ENCODE measurements around the gene PRPF6. TPM values are rescaled to one million over a fixed set of nuclear protein-coding genes. Genes with fewer than 3 reads are reported as not detected.
A peak's percentile ranks its signal among the peaks of the same experiment; 100 is the strongest.

PRPF6 gene
- total and polyA plus RNA-seq, 2 of the 13 experiments (the other 11 are each of a cell fraction or from before 2014, with no cell fraction given), result 63.7 to 101 TPM

DNA sequence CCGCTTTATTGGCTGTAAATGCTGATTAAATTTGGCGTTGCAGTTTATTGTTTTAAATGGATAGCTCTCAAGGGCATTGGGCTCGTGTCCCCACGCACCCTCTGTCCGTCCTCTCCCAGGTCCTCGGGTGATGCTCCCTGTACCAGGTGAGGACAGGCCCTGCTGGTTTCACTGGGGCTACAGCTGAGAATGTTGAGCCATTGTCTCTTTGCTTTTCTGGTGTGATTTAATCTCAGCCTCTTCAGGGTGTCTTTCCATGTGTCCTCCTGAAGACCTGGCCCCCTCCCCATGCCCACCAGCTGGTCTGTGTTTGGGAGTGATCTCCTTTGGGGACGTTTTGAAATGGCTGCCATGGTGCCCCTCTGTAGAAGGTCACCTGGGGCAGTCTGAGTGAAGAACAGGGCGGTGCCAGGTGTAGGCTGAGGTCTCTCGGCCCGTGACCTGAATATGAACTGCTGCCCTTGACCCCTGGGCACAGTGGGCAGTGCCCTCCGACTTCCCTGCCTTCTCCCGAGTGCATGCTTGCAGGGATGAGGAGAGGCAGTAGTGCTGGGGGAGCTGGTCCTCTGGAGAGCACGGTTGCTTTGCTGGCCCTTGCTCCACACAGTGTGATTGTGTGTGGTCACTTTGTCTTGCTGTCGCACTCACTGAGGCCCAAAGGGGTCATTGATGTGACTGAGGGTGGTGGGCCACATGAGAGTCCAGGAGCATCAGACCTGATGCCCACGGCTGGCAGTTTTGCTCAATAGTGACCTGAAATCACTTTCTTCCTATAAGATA lies 42.6 kb downstream of the PRPF6 start (continued):
- no peak for TF ChIP-seq ISL2 (CRISPR knock-in tag; IDR thresholded peaks at IDR 0.05)
- TF ChIP-seq ZNF292 (CRISPR knock-in tag; IDR thresholded peaks at IDR 0.05; ENCODE audit: borderline replicate concordance, low read depth), result no peak; the same call in 1 of the 2 replicates
- TF ChIP-seq NFYB (CRISPR knock-in tag; IDR thresholded peaks at IDR 0.05), result no peak
- TF ChIP-seq ZNF124 (CRISPR knock-in tag; IDR thresholded peaks at IDR 0.05), result no peak
- TF ChIP-seq CENPX (CRISPR knock-in tag; IDR thresholded peaks at IDR 0.05), result no peak
- no peak for TF ChIP-seq ZBTB20 (CRISPR knock-in tag; IDR thresholded peaks at IDR 0.05; ENCODE audit: borderline replicate concordance, low read depth)
- no peak for TF ChIP-seq MTA3 (CRISPR knock-in tag; IDR thresholded peaks at IDR 0.05)
- no peak; the same call in 1 of the 2 replicates for TF ChIP-seq FOSL2 (CRISPR knock-in tag; IDR thresholded peaks at IDR 0.05)
- TF ChIP-seq SP140L (CRISPR knock-in tag; IDR thresholded peaks at IDR 0.05; ENCODE audit: borderline replicate concordance), result no peak
- TF ChIP-seq SOX13 (IDR thresholded peaks at IDR 0.05), result no peak
- no peak for TF ChIP-seq SOX13 (CRISPR knock-in tag; conservative IDR thresholded peaks at IDR 0.05 in 1 of 2, IDR thresholded peaks at IDR 0.05 in 1 of 2)
- TF ChIP-seq ISX (CRISPR knock-in tag; conservative IDR thresholded peaks at IDR 0.05), result no peak
- TF ChIP-seq, protein P1, sequence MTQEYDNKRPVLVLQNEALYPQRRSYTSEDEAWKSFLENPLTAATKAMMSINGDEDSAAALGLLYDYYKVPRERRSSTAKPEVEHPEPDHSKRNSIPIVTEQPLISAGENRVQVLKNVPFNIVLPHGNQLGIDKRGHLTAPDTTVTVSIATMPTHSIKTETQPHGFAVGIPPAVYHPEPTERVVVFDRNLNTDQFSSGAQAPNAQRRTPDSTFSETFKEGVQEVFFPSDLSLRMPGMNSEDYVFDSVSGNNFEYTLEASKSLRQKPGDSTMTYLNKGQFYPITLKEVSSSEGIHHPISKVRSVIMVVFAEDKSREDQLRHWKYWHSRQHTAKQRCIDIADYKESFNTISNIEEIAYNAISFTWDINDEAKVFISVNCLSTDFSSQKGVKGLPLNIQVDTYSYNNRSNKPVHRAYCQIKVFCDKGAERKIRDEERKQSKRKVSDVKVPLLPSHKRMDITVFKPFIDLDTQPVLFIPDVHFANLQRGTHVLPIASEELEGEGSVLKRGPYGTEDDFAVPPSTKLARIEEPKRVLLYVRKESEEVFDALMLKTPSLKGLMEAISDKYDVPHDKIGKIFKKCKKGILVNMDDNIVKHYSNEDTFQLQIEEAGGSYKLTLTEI (CRISPR knock-in tag; conservative IDR thresholded peaks at IDR 0.05), result no peak
- no peak for TF ChIP-seq ZNF775 (CRISPR knock-in tag; IDR thresholded peaks at IDR 0.05; ENCODE audit: borderline replicate concordance)
- TF ChIP-seq PHF20 (CRISPR knock-in tag; IDR thresholded peaks at IDR 0.05), result no peak
- TF ChIP-seq, protein P2, sequence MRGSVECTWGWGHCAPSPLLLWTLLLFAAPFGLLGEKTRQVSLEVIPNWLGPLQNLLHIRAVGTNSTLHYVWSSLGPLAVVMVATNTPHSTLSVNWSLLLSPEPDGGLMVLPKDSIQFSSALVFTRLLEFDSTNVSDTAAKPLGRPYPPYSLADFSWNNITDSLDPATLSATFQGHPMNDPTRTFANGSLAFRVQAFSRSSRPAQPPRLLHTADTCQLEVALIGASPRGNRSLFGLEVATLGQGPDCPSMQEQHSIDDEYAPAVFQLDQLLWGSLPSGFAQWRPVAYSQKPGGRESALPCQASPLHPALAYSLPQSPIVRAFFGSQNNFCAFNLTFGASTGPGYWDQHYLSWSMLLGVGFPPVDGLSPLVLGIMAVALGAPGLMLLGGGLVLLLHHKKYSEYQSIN (CRISPR knock-in tag; IDR thresholded peaks at IDR 0.05; ENCODE audit: borderline replicate concordance), result no peak
- no peak for TF ChIP-seq TBP (CRISPR knock-in tag; IDR thresholded peaks at IDR 0.05)
- no peak for TF ChIP-seq ZNF3 (CRISPR knock-in tag; IDR thresholded peaks at IDR 0.05)
- TF ChIP-seq ETV6 (CRISPR knock-in tag; conservative IDR thresholded peaks at IDR 0.05), result no peak
- TF ChIP-seq, protein P3, sequence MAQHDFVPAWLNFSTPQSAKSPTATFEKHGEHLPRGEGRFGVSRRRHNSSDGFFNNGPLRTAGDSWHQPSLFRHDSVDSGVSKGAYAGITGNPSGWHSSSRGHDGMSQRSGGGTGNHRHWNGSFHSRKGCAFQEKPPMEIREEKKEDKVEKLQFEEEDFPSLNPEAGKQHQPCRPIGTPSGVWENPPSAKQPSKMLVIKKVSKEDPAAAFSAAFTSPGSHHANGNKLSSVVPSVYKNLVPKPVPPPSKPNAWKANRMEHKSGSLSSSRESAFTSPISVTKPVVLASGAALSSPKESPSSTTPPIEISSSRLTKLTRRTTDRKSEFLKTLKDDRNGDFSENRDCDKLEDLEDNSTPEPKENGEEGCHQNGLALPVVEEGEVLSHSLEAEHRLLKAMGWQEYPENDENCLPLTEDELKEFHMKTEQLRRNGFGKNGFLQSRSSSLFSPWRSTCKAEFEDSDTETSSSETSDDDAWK (CRISPR knock-in tag; IDR thresholded peaks at IDR 0.05), result no peak
- peak; percentile 69 for TF ChIP-seq SP4 (CRISPR knock-in tag; IDR thresholded peaks at IDR 0.05)
- TF ChIP-seq ZNF101 (CRISPR knock-in tag; IDR thresholded peaks at IDR 0.05; ENCODE audit: borderline replicate concordance, low read depth), result no peak
- peak; percentile 74; the same call in 1 of the 2 replicates for TF ChIP-seq ZNF615 (CRISPR knock-in tag; IDR thresholded peaks at IDR 0.05; ENCODE audit: borderline replicate concordance)
- TF ChIP-seq AGO1 (IDR thresholded peaks at IDR 0.05; ENCODE audit: low read depth, low read length, poor library complexity, severe bottlenecking), result no peak
- TF ChIP-seq RBAK (CRISPR knock-in tag; IDR thresholded peaks at IDR 0.05), result peak; percentile 35; the same call in 1 of the 2 replicates

Data from HepG2 (cell line).